CD14-positive monocyte (primary cell): ENCODE measurements around the gene SRC. TPM values are rescaled to one million over a fixed set of nuclear protein-coding genes. Genes with fewer than 3 reads are reported as not detected.
A peak's percentile ranks its signal among the peaks of the same experiment; 100 is the strongest.

Experiments used
- DNase-seq, 3 donors: peaks; one replicate each; pipeline ENCODE4 v3.0.0-alpha.2; 2011 to 2022
- H2AFZ ChIP-seq: 2 replicates; pipeline ENCODE4 v1.6.0; 2012; ENCODE audit warnings: mild to moderate bottlenecking, low read depth, low read length, inconsistent platforms; ENCODE audit not compliant: insufficient read depth, poor library complexity, severe bottlenecking
- H3K27ac ChIP-seq, 2 donors: 1 replicate in 1 of 2; 2 replicates in 1 of 2; pipeline ENCODE4 v1.5.1; 2012 to 2013; ENCODE audit warnings: low read length in 2 of 2, control low read depth in 1 of 2, inconsistent platforms in 1 of 2, low read depth in 1 of 2, mild to moderate bottlenecking in 1 of 2
- H3K27me3 ChIP-seq, 2 donors: one replicate each; pipeline versions ENCODE4 v1.6.0 to v1.6.1; 2011 to 2013; ENCODE audit warnings: low read length in 2 of 2; ENCODE audit not compliant: control insufficient read depth in 2 of 2, insufficient read depth in 2 of 2
- H3K36me3 ChIP-seq, 2 donors: replicated peaks in 1 of 2; 1 replicate in 1 of 2; 2 replicates in 1 of 2; pipeline versions ENCODE4 v1.5.1 to v1.6.1; 2012 to 2013; ENCODE audit warnings: low read length in 2 of 2, control low read depth in 1 of 2, inconsistent platforms in 1 of 2, mild to moderate bottlenecking in 1 of 2; ENCODE audit not compliant: insufficient read depth in 2 of 2, control insufficient read depth in 1 of 2
- H3K4me1 ChIP-seq, 2 donors: 1 replicate in 1 of 2; 2 replicates in 1 of 2; pipeline versions ENCODE4 v1.5.1 to v1.6.1; 2012 to 2013; ENCODE audit warnings: low read length in 2 of 2, control low read depth in 1 of 2, inconsistent platforms in 1 of 2, mild to moderate bottlenecking in 1 of 2, moderate library complexity in 1 of 2; ENCODE audit not compliant: insufficient read depth in 2 of 2, control insufficient read depth in 1 of 2
- H3K4me2 ChIP-seq: replicated peaks from 2 replicates; pipeline ENCODE3; 2012; ENCODE audit warnings: low read length, moderate library complexity, mild to moderate bottlenecking; ENCODE audit not compliant: poor library complexity, severe bottlenecking; ENCODE audit errors: extremely low read depth
- H3K4me3 ChIP-seq, 3 experiments: fragments of 200-600 bp in 1 of 3; sonication (generic) in 1 of 3; replicated peaks in 1 of 3; 1 replicate in 2 of 3; 2 replicates in 1 of 3; pipeline ENCODE4 v1.5.1; 2011 to 2013; ENCODE audit warnings: low read length in 3 of 3, mild to moderate bottlenecking in 3 of 3, control low read depth in 2 of 3, low read depth in 2 of 3, inconsistent platforms in 1 of 3, moderate library complexity in 1 of 3
- H3K79me2 ChIP-seq: 2 replicates; pipeline ENCODE4 v1.6.0; 2012; ENCODE audit warnings: mild to moderate bottlenecking, control low read depth, inconsistent platforms, low read length, moderate library complexity; ENCODE audit not compliant: insufficient read depth
- H3K9ac ChIP-seq: 2 replicates; pipeline ENCODE4 v1.6.0; 2017; ENCODE audit warnings: low read length, mild to moderate bottlenecking; ENCODE audit not compliant: insufficient read depth, poor library complexity, severe bottlenecking
- H3K9me3 ChIP-seq, 2 donors: replicated peaks in 1 of 2; 1 replicate in 1 of 2; 2 replicates in 1 of 2; pipeline versions ENCODE4 v1.5.1 to v1.6.1; 2012 to 2013; ENCODE audit warnings: low read length in 2 of 2, control low read depth in 1 of 2; ENCODE audit not compliant: control insufficient read depth in 1 of 2, insufficient read depth in 1 of 2
- H4K20me1 ChIP-seq: 2 replicates; pipeline ENCODE4 v1.6.0; 2012; ENCODE audit warnings: mild to moderate bottlenecking, low read length, control low read depth, moderate library complexity; ENCODE audit not compliant: insufficient read depth
- H3K27ac Mint-ChIP-seq, 7 donors: one replicate each; pipeline ENCODE4 v1.8.0; 2020; ENCODE audit warnings: mild to moderate bottlenecking in 7 of 7, mixed read lengths in 7 of 7, moderate library complexity in 6 of 7, inconsistent platforms in 2 of 7
- H3K27me3 Mint-ChIP-seq, 3 donors: one replicate each; pipeline ENCODE4 v1.8.0; 2021 to 2022; ENCODE audit warnings: low read depth in 3 of 3, mild to moderate bottlenecking in 3 of 3, mixed read lengths in 3 of 3, moderate library complexity in 3 of 3, inconsistent platforms in 1 of 3
- H3K36me3 Mint-ChIP-seq, 2 donors: one replicate each; pipeline ENCODE4 v1.8.0; 2020; ENCODE audit warnings: mixed read lengths in 2 of 2, inconsistent platforms in 1 of 2, mild to moderate bottlenecking in 1 of 2
- H3K4me1 Mint-ChIP-seq: one replicate; pipeline ENCODE4 v1.8.0; 2020; ENCODE audit warnings: mild to moderate bottlenecking, mixed read lengths
- H3K4me3 Mint-ChIP-seq, 2 donors: one replicate each; pipeline ENCODE4 v1.8.0; 2020; ENCODE audit warnings: mild to moderate bottlenecking in 2 of 2, mixed read lengths in 2 of 2, moderate library complexity in 1 of 2
- H3K9me3 Mint-ChIP-seq, 7 donors: one replicate each; pipeline ENCODE4 v1.8.0; 2020 to 2022; ENCODE audit warnings: mixed read lengths in 7 of 7, mild to moderate bottlenecking in 6 of 7, moderate library complexity in 6 of 7, inconsistent platforms in 2 of 7
- WGBS: methylation state at CpG from one replicate; pipeline ENCODE4 v1.1.5; 2013; ENCODE audit warnings: missing lambda C conversion rate; ENCODE audit not compliant: insufficient coverage; 5-methylcytosine and 5-hydroxymethylcytosine counted together
- intact Hi-C, 2 donors: fragments of 100-400 bp; cut with micrococcal nuclease; formaldehyde crosslinking; loops; one replicate each; pipeline versions ENCODE4 v1.15.0 to v1.15.1; 2023
- polyA plus RNA-seq, 3 donors: library from polyadenylated mRNA; depleted of rRNA in 1 of 3; unstranded in 2 of 3; stranded (reverse) in 1 of 3; fragments of 300-500 nt in 2 of 3; fragments of >200 nt in 1 of 3; fragmentation: Illumina TruSeq in 2 of 3; gene quantifications; 1 replicate in 2 of 3; 2 replicates in 1 of 3; pipeline ENCODE4 v1.2.3, GENCODE V29; 2012 to 2021
- TF ChIP-seq, protein P1 (sequence below): fragments of 200-600 bp; IDR thresholded peaks from one replicate; pipeline ENCODE4 v1.8.0; 2022; ENCODE audit warnings: antibody characterized with exemption, mild to moderate bottlenecking

Gene SRC
- polyA plus RNA-seq, 3 donors: 4.9 to 55.1 (median 6.8) TPM

DNA sequence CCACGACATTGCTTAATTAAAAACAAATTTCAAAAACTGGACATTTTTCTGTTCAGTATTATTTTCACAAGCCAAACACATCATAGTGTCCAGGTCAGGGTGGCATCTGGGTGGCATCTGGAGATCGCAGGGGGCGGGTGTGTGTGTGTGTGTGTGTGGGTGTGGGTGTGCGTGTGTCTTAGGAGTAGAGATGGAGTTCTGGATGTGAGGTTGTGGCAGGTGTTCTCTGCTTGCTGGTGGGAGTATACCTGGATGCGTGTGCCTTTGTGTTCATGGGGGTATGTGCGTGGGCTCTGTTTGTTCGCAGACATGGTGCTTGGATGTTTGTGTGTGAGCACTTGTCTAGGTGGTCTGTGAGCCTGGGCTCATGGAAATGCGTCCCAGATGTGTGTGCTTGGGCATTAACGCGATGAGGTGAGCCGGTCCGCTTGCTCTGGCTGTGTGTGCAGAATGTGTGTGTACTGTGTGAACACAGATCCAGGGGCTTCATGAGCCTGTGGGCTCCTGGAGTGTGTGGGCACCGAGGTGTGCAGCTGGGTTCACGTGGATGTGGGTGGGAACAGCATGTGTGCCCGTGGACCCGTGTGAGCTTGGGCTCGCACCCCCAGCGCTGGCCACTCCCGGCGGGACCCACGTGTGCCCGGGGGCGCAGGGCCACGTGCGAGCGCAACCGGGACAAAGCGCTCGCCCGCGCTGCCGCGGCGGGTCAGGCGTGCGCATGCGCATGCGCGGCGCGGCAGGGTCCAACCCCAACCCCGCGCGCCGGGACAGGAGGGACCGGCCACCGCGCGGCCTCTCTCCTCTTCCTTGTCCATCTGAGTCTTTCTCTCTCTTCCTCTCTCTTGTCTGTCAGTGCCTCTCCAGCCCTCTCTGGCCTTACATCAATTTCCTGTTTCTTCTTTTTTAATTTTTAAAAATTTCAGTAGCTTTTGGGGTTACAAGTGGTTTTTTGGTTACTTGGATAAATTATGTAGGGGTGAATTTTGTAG, 60.4 kb downstream of the SRC start:
- H3K4me1 Mint-ChIP-seq: peaks cover 19% of the 10 kb centered on the region
- Histone ChIP-seq H3K4me3 (peak overlapping the region; percentile 11 to 70 (median 22)), H3K4me2 (peak overlapping the region; percentile 69), H2AFZ (peak overlapping the region; percentile 58), H3K4me1 (peaks cover 17 to 25% of the 10 kb centered on the region in 2 donors), H3K27ac (no peak overlapping the region), H4K20me1 (peaks cover 6% of the 10 kb centered on the region), H3K79me2 (no peaks in the 10 kb centered on the region), H3K27me3 (peaks cover 0 to 7% of the 10 kb centered on the region in 2 donors), H3K36me3 (peaks cover 9 to 30% of the 10 kb centered on the region in 2 donors), H3K9me3 (no peaks in the 10 kb centered on the region), H3K9ac (peak overlapping the region; percentile 49)
- H3K4me3 Mint-ChIP-seq: peak overlapping the region; percentile 60 to 86
- peaks cover 18 to 25% of the 10 kb centered on the region in 2 donors for H3K36me3 Mint-ChIP-seq
- H3K27me3 Mint-ChIP-seq: peaks cover 13 to 32% (median 28%) of the 10 kb centered on the region in 3 donors
- intact Hi-C loops: loop anchor here in 1 of 2 donors (10.0 kb wide), 1 partner anchor 118 kb away; the partner anchor contains the start of genes BLCAP and NNAT
- H3K27ac Mint-ChIP-seq: peak overlapping the region in 3 of 7 donors; percentile 20 to 44 (median 31)
- 17% methylated on average over 48 of the region's 49 CpGs for WGBS
- TF ChIP-seq, protein P1, sequence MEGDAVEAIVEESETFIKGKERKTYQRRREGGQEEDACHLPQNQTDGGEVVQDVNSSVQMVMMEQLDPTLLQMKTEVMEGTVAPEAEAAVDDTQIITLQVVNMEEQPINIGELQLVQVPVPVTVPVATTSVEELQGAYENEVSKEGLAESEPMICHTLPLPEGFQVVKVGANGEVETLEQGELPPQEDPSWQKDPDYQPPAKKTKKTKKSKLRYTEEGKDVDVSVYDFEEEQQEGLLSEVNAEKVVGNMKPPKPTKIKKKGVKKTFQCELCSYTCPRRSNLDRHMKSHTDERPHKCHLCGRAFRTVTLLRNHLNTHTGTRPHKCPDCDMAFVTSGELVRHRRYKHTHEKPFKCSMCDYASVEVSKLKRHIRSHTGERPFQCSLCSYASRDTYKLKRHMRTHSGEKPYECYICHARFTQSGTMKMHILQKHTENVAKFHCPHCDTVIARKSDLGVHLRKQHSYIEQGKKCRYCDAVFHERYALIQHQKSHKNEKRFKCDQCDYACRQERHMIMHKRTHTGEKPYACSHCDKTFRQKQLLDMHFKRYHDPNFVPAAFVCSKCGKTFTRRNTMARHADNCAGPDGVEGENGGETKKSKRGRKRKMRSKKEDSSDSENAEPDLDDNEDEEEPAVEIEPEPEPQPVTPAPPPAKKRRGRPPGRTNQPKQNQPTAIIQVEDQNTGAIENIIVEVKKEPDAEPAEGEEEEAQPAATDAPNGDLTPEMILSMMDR: no peak
- peak; percentile 23 to 55 (median 45) for DNase-seq
- peaks cover 0 to 1% (median 0%) of the 10 kb centered on the region in 7 donors for H3K9me3 Mint-ChIP-seq

DNA sequence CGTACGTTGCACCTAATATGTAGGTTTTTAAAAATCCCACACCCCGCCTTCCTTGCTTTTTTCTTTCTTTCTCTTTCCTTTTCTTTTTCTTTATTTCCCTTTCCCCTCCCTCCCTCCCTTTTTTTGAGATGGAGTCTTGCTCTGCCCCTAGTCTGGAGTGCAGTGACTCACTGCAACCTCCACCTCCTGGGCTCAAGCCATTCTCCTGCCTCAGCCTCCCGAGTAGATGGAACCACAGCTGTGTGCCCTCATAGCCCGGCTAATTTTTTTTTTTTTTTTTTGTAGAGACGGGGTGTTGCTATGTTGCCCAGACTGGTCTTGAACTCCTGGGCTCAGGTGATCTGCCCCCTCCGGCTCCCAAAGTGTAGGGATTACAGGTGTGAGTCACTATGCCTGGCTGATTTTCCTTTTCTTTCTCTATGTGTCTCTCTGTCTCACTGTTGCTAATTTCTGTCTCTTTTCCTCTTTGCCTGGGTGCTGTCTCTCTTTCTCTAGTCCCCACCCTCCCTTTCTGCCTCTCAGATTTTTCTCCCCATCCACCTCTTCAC, 61.2 kb downstream of the SRC start:
- 62% methylated on average over 2 of the region's 7 CpGs for WGBS
- DNase-seq: no peak
- H3K79me2 ChIP-seq: no peaks in the 10 kb centered on the region
- peaks cover 0 to 1% (median 0%) of the 10 kb centered on the region in 7 donors for H3K9me3 Mint-ChIP-seq
- H3K4me1 Mint-ChIP-seq: peaks cover 19% of the 10 kb centered on the region
- no peak overlapping the region for H3K9ac ChIP-seq
- H3K36me3 Mint-ChIP-seq: peaks cover 13 to 20% of the 10 kb centered on the region in 2 donors
- no peaks in the 10 kb centered on the region for H3K9me3 ChIP-seq
- TF ChIP-seq, protein P1: no peak
- H4K20me1 ChIP-seq: no peaks in the 10 kb centered on the region
- intact Hi-C loops: loop anchor here in 1 of 2 donors (10.0 kb wide), 1 partner anchor 118 kb away; the partner anchor contains the start of genes BLCAP and NNAT
- peaks cover 22 to 32% of the 10 kb centered on the region in 2 donors for H3K4me1 ChIP-seq
- H3K4me3 ChIP-seq: peak overlapping the region in 1 of 3 experiments; percentile 70
- H3K27me3 Mint-ChIP-seq: peaks cover 13 to 32% (median 28%) of the 10 kb centered on the region in 3 donors
- no peak overlapping the region for H2AFZ ChIP-seq
- H3K27ac ChIP-seq: no peak overlapping the region
- H3K36me3 ChIP-seq: peaks cover 3 to 22% of the 10 kb centered on the region in 2 donors
- H3K27ac Mint-ChIP-seq: no peak overlapping the region
- peak overlapping the region; percentile 69 for H3K4me2 ChIP-seq
- H3K4me3 Mint-ChIP-seq: peak overlapping the region in 1 of 2 donors; percentile 14
- H3K27me3 ChIP-seq: peaks cover 0 to 7% of the 10 kb centered on the region in 2 donors
